Liver (tissue), 5 donors: ENCODE results near the gene BIRC5. TPM values are rescaled to one million over a fixed set of nuclear protein-coding genes. Genes with fewer than 3 reads are reported as not detected.

Experiments used
- polyA plus RNA-seq, 2 donors: library from polyadenylated mRNA; stranded (reverse) in 1 of 2; unstranded in 1 of 2; fragments of 200-250 nt in 1 of 2; fragments of >200 nt in 1 of 2; fragmentation: Nextera tagmentation in 1 of 2; extraction: Ambion mirVana in 1 of 2; gene quantifications; one replicate each; pipeline versions ENCODE4 v1.2.1 to v1.2.3, GENCODE V29; 2013 to 2015
- small RNA-seq: library from RNA; depleted of rRNA; stranded (forward); fragments of <200 nt; gene quantifications from one replicate; pipeline ENCODE3, GENCODE V24; 2014
- total RNA-seq, 2 donors: library from RNA; depleted of rRNA; stranded (reverse); fragments of >200 nt; gene quantifications; one replicate each; pipeline ENCODE4 v1.2.3, GENCODE V29; 2014
- donor health status: healthy.
- donor health status: healthy.
- donor health status: healthy.

The BIRC5 gene
- total and polyA plus RNA-seq, 4 donors = 0.42 to 73.2 (median 3.1) TPM

Small RNA genes lying within 50 kb of the gene (small RNA-seq; reads per million reads assigned to genes)
- gene AC087645.1 = not detected

Other genes starting within 250 kb of the BIRC5 start
- gene TMC6, start 85.5 kb upstream of the BIRC5 start, total RNA-seq = 10 to 100 TPM; 18.3 to 61.9 TPM
- gene TMC6, start 85.5 kb upstream of the BIRC5 start, polyA plus RNA-seq = 1 to 10 TPM; 7.7 to 8.4 TPM
- gene TMC8, start 83.5 kb upstream of the BIRC5 start, total RNA-seq = 10 to 100 TPM in 1 of 2 donors, 1 to 10 TPM in 1; 7.9 to 14.5 TPM
- gene TMC8, start 83.5 kb upstream of the BIRC5 start, polyA plus RNA-seq = 1 to 10 TPM; 1.3 to 2.2 TPM
- gene C17orf99, start 67.9 kb upstream of the BIRC5 start, total RNA-seq = 10 to 100 TPM in 1 of 2 donors, not detected in 1; 98.3 TPM
- not detected for gene C17orf99, start 67.9 kb upstream of the BIRC5 start, polyA plus RNA-seq
- 10 to 100 TPM; 27.9 to 33.6 TPM for gene SYNGR2, start 45.7 kb upstream of the BIRC5 start, total RNA-seq
- 10 to 100 TPM; 76.8 to 84.7 TPM for gene SYNGR2, start 45.7 kb upstream of the BIRC5 start, polyA plus RNA-seq
- 10 to 100 TPM in 1 of 2 donors, under 1 TPM in 1; 0.84 to 97.6 TPM for gene TK1, start 27.2 kb upstream of the BIRC5 start, total RNA-seq
- 10 to 100 TPM in 1 of 2 donors, 1 to 10 TPM in 1; 5.9 to 14.2 TPM for gene TK1, start 27.2 kb upstream of the BIRC5 start, polyA plus RNA-seq
- gene AFMID, start 26.9 kb upstream of the BIRC5 start, total RNA-seq = 100 to 1,000 TPM in 1 of 2 donors, 10 to 100 TPM in 1; 73.4 to 201 TPM
- gene AFMID, start 26.9 kb upstream of the BIRC5 start, polyA plus RNA-seq = 100 to 1,000 TPM; 112 to 165 TPM
- not detected for gene TMEM235, start 17.4 kb downstream of the BIRC5 start, total RNA-seq
- under 1 TPM in 1 of 2 donors, not detected in 1; 0.02 TPM for gene TMEM235, start 17.4 kb downstream of the BIRC5 start, polyA plus RNA-seq
- 10 to 100 TPM; 16.1 to 48.0 TPM for gene SOCS3, start 145.8 kb downstream of the BIRC5 start, total RNA-seq
- gene SOCS3, start 145.8 kb downstream of the BIRC5 start, polyA plus RNA-seq = 10 to 100 TPM; 12.2 to 20.5 TPM
- gene PGS1, start 164.4 kb downstream of the BIRC5 start, total RNA-seq = 10 to 100 TPM; 13.5 to 24.1 TPM
- gene PGS1, start 164.4 kb downstream of the BIRC5 start, polyA plus RNA-seq = 10 to 100 TPM in 1 of 2 donors, 1 to 10 TPM in 1; 8.1 to 10.9 TPM